ENCODE results near the gene CEP170.

GRCh38 chr1:243217349-243217748 is 37.7 kb downstream of the CEP170 start:
- TF ChIP-seq, protein P1, sequence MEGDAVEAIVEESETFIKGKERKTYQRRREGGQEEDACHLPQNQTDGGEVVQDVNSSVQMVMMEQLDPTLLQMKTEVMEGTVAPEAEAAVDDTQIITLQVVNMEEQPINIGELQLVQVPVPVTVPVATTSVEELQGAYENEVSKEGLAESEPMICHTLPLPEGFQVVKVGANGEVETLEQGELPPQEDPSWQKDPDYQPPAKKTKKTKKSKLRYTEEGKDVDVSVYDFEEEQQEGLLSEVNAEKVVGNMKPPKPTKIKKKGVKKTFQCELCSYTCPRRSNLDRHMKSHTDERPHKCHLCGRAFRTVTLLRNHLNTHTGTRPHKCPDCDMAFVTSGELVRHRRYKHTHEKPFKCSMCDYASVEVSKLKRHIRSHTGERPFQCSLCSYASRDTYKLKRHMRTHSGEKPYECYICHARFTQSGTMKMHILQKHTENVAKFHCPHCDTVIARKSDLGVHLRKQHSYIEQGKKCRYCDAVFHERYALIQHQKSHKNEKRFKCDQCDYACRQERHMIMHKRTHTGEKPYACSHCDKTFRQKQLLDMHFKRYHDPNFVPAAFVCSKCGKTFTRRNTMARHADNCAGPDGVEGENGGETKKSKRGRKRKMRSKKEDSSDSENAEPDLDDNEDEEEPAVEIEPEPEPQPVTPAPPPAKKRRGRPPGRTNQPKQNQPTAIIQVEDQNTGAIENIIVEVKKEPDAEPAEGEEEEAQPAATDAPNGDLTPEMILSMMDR (IDR thresholded peaks at IDR 0.05): no peak
- TF ChIP-seq POLR2A (IDR thresholded peaks at IDR 0.05): no peak

Measured in right lobe of liver (tissue), 4 donors.